Activated CD4-positive, alpha-beta memory T cell treated with anti-CD3 and anti-CD28 coated beads, Interleukin-2, amount 10 ng/mL, durations not matched to agents 7 days and 5 days (primary cell): ENCODE data around the gene PRRX1. TPM values are rescaled to one million over a fixed set of nuclear protein-coding genes. Genes with fewer than 3 reads are reported as not detected.

ENCODE experiments used
- CTCF ChIA-PET: fragments of 350-600 bp; sonication (Branson Sonifier 250); formaldehyde crosslinking; loops from one replicate; lab custom pipeline; 2021; ENCODE audit warnings: antibody characterized with exemption, inconsistent platforms; lab: Charles Lee
- POLR2A ChIA-PET: fragments of 350-600 bp; sonication (Branson Sonifier 250); formaldehyde crosslinking; loops from one replicate; lab custom pipeline; 2021; ENCODE audit warnings: antibody characterized with exemption; lab: Charles Lee
- DNase-seq: peaks from one replicate; pipeline ENCODE4 v3.0.0-alpha.2; 2020
- H3K27ac Mint-ChIP-seq: one replicate; pipeline ENCODE4 v1.8.0; 2021; ENCODE audit warnings: mild to moderate bottlenecking, mixed read lengths
- H3K27me3 Mint-ChIP-seq: one replicate; pipeline ENCODE4 v1.8.0; 2021; ENCODE audit warnings: mixed read lengths
- H3K36me3 Mint-ChIP-seq: one replicate; pipeline ENCODE4 v1.8.0; 2021; ENCODE audit warnings: low read depth, mixed read lengths
- H3K4me1 Mint-ChIP-seq: one replicate; pipeline ENCODE4 v1.8.0; 2021; ENCODE audit warnings: mixed read lengths
- H3K4me3 Mint-ChIP-seq: one replicate; pipeline ENCODE4 v1.8.0; 2021; ENCODE audit warnings: mild to moderate bottlenecking, mixed read lengths
- H3K9me3 Mint-ChIP-seq: one replicate; pipeline ENCODE4 v1.8.0; 2021; ENCODE audit warnings: mixed read lengths
- total RNA-seq, 2 experiments: library from RNA; stranded (reverse); gene quantifications; one replicate each; pipeline ENCODE4 v1.2.3, GENCODE V29; 2021

The PRRX1 gene
- total RNA-seq, 2 experiments from 2014 or later, result not detected

DNA sequence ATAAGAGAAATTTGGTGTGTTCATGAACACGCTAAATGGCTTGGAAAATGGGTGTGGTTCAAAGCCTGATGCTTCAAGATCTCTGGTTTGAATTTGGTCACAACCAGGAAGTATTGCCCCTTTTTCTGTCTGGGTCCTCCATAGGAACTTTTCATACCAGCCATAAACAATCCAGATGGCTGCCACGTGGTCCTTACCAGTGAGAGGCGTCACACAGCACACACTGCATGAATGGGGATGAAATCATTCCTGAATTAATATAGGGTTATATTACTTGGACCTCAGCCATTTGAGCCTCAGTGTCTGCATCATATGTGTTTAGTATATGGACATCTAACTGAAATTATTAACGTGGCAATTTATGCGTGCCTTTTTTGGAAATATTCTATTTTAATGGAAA is 64.0 kb downstream of the PRRX1 start:
- H3K4me1 Mint-ChIP-seq, result no peaks in the 10 kb centered on the region
- POLR2A ChIA-PET, result no interaction called here

GRCh38 chr1:170729225-170730002 is 65.5 kb downstream of the PRRX1 start:
- POLR2A ChIA-PET, result no interaction called here
- Mint-ChIP-seq H3K4me1 (no peaks in the 10 kb centered on the region), H3K27me3 (peaks cover 1% of the 10 kb centered on the region), H3K36me3 (no peaks in the 10 kb centered on the region), H3K9me3 (no peaks in the 10 kb centered on the region), H3K27ac (no peak overlapping the region), H3K4me3 (no peak overlapping the region)
- DNase-seq, result no peak
- CTCF ChIA-PET, result no interaction called here

More for the DNA sequence above, 64.0 kb downstream of the PRRX1 start:
- no peak overlapping the region for H3K27ac Mint-ChIP-seq
- H3K27me3 Mint-ChIP-seq, result peaks cover 1% of the 10 kb centered on the region
- H3K9me3 Mint-ChIP-seq, result no peaks in the 10 kb centered on the region
- CTCF ChIA-PET, result interaction anchor here (0.5 kb wide), 1 partner anchor 460 kb away, joined by 3 read pairs; no protein-coding TSS in a partner anchor
- no peak overlapping the region for H3K4me3 Mint-ChIP-seq
- no peak for DNase-seq
- no peaks in the 10 kb centered on the region for H3K36me3 Mint-ChIP-seq

- H3K4me1 Mint-ChIP-seq, result no peaks in the 10 kb centered on the region
- H3K27ac Mint-ChIP-seq, result no peak overlapping the region
- CTCF ChIA-PET, result no interaction called here
- DNase-seq, result no peak
- H3K4me3 Mint-ChIP-seq, result no peak overlapping the region
- no peaks in the 10 kb centered on the region for H3K36me3 Mint-ChIP-seq
- POLR2A ChIA-PET, result no interaction called here
- H3K9me3 Mint-ChIP-seq, result no peaks in the 10 kb centered on the region
- peaks cover 1% of the 10 kb centered on the region for H3K27me3 Mint-ChIP-seq
Measured at GRCh38 chr1:170730014-170730413, 66.1 kb downstream of the PRRX1 start.

DNA sequence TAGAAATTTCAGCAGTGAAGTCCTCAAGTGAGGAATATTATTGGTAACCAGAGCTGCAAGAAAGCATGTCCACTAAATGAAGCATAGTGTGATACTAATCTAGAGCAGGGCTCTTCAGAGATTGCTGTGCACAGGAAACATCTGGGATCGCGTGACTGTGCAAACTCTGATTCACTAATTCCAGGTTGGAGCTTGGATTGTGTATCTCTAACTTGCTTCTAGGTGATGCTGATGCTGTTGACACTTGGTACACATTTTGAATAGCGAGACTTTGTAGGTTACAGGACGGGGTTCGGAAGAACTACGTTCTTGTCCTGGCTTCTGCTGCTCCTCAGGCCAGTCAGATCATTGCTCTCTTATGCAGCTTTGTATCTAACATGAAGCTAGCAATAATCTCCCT is 66.5 kb downstream of the PRRX1 start:
- Mint-ChIP-seq H3K27ac (no peak overlapping the region), H3K27me3 (peaks cover 1% of the 10 kb centered on the region), H3K9me3 (no peaks in the 10 kb centered on the region), H3K36me3 (no peaks in the 10 kb centered on the region), H3K4me3 (no peak overlapping the region), H3K4me1 (no peaks in the 10 kb centered on the region)
- POLR2A ChIA-PET, result no interaction called here
- no peak for DNase-seq
- CTCF ChIA-PET, result no interaction called here

GRCh38 chr1:170731566-170732251 is 67.8 kb downstream of the PRRX1 start:
- no peaks in the 10 kb centered on the region for H3K4me1 Mint-ChIP-seq
- POLR2A ChIA-PET, result no interaction called here
- peaks cover 1% of the 10 kb centered on the region for H3K27me3 Mint-ChIP-seq
- H3K27ac Mint-ChIP-seq, result no peak overlapping the region
- no peak overlapping the region for H3K4me3 Mint-ChIP-seq
- H3K36me3 Mint-ChIP-seq, result no peaks in the 10 kb centered on the region
- CTCF ChIA-PET, result no interaction called here
- no peaks in the 10 kb centered on the region for H3K9me3 Mint-ChIP-seq
- no peak for DNase-seq

GRCh38 chr1:170732252-170732588 is 68.3 kb downstream of the PRRX1 start:
- H3K27me3 Mint-ChIP-seq, result peaks cover 1% of the 10 kb centered on the region
- H3K9me3 Mint-ChIP-seq, result no peaks in the 10 kb centered on the region
- ChIA-PET CTCF (no interaction called here), POLR2A (no interaction called here)
- H3K4me3 Mint-ChIP-seq, result no peak overlapping the region
- no peaks in the 10 kb centered on the region for H3K36me3 Mint-ChIP-seq
- H3K27ac Mint-ChIP-seq, result no peak overlapping the region
- no peaks in the 10 kb centered on the region for H3K4me1 Mint-ChIP-seq
- DNase-seq, result no peak

- H3K4me3 Mint-ChIP-seq, result no peak overlapping the region
- ChIA-PET CTCF (no interaction called here), POLR2A (no interaction called here)
- no peaks in the 10 kb centered on the region for H3K36me3 Mint-ChIP-seq
- no peaks in the 10 kb centered on the region for H3K27me3 Mint-ChIP-seq
- H3K9me3 Mint-ChIP-seq, result no peaks in the 10 kb centered on the region
- DNase-seq, result no peak
- no peaks in the 10 kb centered on the region for H3K4me1 Mint-ChIP-seq
- no peak overlapping the region for H3K27ac Mint-ChIP-seq
Measured at GRCh38 chr1:170734412-170735175, 70.7 kb downstream of the PRRX1 start.

DNA sequence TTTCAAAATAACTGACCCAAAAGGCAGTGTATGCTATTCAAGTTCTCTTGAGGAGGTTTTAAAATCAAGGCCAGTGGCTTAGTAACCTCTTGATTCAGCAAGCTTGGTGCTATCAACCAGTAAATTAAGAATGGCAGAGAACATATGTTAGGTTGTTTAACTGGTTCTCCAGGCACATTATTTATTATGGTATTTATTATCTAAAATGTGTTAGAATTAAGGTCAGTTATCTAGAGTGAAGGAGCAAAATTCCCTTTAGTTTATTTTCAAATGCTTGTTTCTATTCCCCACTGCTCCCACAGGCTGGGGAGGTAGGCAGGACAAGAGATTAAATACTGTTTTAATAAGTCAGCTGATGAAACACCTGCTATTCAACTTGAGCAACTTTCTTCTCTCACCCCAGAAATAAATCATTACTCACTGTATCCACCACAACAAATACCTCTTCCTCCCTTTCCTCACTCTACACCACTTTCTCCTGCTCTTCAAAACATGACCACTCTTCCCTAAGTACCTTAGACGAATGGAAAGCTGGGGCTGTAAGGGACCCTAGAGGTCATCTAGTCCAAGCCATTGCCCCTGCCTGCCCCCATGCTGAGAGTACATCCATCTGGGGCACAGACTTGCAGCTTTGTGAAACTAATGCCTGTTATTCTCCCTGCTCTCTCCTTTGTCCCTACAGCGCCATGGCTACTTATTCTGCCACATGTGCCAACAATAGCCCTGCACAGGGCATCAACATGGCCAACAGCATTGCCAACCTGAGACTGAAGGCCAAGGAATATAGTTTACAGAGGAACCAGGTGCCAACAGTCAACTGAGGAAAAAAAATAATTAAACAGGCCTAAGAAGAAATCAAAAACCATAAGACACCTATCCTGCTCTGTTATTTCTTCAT is 71.7 kb downstream of the PRRX1 start:
- Mint-ChIP-seq H3K27ac (no peak overlapping the region), H3K36me3 (no peaks in the 10 kb centered on the region), H3K27me3 (no peaks in the 10 kb centered on the region), H3K4me3 (no peak overlapping the region), H3K4me1 (no peaks in the 10 kb centered on the region), H3K9me3 (no peaks in the 10 kb centered on the region)
- no peak for DNase-seq
- CTCF ChIA-PET, result no interaction called here
- POLR2A ChIA-PET, result no interaction called here

DNA sequence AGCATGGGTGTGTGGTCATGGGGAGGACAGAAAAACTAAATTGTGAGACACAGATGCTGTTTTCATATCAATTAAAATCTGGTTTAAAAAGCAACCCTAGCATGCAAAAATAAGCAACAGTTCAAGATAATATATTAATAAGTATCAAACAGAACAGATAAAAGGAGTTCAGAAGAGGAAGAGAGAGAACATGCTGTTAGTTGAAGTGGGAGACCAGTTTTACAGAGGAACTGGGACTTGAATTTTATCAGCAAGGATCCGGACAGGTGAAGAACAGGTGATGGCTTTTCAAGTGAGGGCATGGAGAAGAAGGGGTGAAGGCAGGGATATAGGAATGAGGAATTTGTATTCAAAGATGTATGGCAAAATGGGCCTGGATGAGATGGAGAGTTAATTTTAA is 75.9 kb downstream of the PRRX1 start:
- Mint-ChIP-seq H3K36me3 (no peaks in the 10 kb centered on the region), H3K27me3 (no peaks in the 10 kb centered on the region), H3K27ac (no peak overlapping the region), H3K4me1 (no peaks in the 10 kb centered on the region), H3K4me3 (no peak overlapping the region), H3K9me3 (peaks cover 3% of the 10 kb centered on the region)
- ChIA-PET CTCF (no interaction called here), POLR2A (no interaction called here)
- DNase-seq, result no peak

GRCh38 chr1:170741678-170742077 is 77.7 kb downstream of the PRRX1 start:
- Mint-ChIP-seq H3K4me3 (no peak overlapping the region), H3K9me3 (peaks cover 3% of the 10 kb centered on the region), H3K27ac (no peak overlapping the region), H3K27me3 (no peaks in the 10 kb centered on the region), H3K4me1 (no peaks in the 10 kb centered on the region), H3K36me3 (no peaks in the 10 kb centered on the region)
- ChIA-PET POLR2A (no interaction called here), CTCF (no interaction called here)
- DNase-seq, result no peak

GRCh38 chr1:170742600-170742999 is 78.7 kb downstream of the PRRX1 start:
- no peaks in the 10 kb centered on the region for H3K27me3 Mint-ChIP-seq
- CTCF ChIA-PET, result no interaction called here
- DNase-seq, result no peak
- no peaks in the 10 kb centered on the region for H3K4me1 Mint-ChIP-seq
- POLR2A ChIA-PET, result no interaction called here
- H3K4me3 Mint-ChIP-seq, result no peak overlapping the region
- H3K9me3 Mint-ChIP-seq, result peaks cover 3% of the 10 kb centered on the region
- H3K27ac Mint-ChIP-seq, result no peak overlapping the region
- H3K36me3 Mint-ChIP-seq, result no peaks in the 10 kb centered on the region

- Mint-ChIP-seq H3K36me3 (no peaks in the 10 kb centered on the region), H3K27me3 (no peaks in the 10 kb centered on the region), H3K4me3 (no peak overlapping the region), H3K9me3 (peaks cover 3% of the 10 kb centered on the region), H3K27ac (no peak overlapping the region), H3K4me1 (no peaks in the 10 kb centered on the region)
- CTCF ChIA-PET, result no interaction called here
- no peak for DNase-seq
- POLR2A ChIA-PET, result no interaction called here
Measured at GRCh38 chr1:170743083-170743482, 79.2 kb downstream of the PRRX1 start.

GRCh38 chr1:170749549-170749948 is 85.6 kb downstream of the PRRX1 start:
- DNase-seq, result no peak
- CTCF ChIA-PET, result no interaction called here
- Mint-ChIP-seq H3K4me1 (no peaks in the 10 kb centered on the region), H3K9me3 (no peaks in the 10 kb centered on the region), H3K36me3 (no peaks in the 10 kb centered on the region), H3K4me3 (no peak overlapping the region), H3K27me3 (no peaks in the 10 kb centered on the region), H3K27ac (no peak overlapping the region)
- POLR2A ChIA-PET, result no interaction called here
